GM21737 (cell line): ENCODE measurements around the gene STC2.

Source experiments
- ATAC-seq: cut with Tn5 transposase; IDR thresholded peaks from one replicate; pipeline ENCODE4 v1.9.1; 2021; ENCODE audit warnings: mild to moderate bottlenecking, moderate library complexity; ENCODE audit not compliant: unreplicated experiment

The STC2 gene

DNA sequence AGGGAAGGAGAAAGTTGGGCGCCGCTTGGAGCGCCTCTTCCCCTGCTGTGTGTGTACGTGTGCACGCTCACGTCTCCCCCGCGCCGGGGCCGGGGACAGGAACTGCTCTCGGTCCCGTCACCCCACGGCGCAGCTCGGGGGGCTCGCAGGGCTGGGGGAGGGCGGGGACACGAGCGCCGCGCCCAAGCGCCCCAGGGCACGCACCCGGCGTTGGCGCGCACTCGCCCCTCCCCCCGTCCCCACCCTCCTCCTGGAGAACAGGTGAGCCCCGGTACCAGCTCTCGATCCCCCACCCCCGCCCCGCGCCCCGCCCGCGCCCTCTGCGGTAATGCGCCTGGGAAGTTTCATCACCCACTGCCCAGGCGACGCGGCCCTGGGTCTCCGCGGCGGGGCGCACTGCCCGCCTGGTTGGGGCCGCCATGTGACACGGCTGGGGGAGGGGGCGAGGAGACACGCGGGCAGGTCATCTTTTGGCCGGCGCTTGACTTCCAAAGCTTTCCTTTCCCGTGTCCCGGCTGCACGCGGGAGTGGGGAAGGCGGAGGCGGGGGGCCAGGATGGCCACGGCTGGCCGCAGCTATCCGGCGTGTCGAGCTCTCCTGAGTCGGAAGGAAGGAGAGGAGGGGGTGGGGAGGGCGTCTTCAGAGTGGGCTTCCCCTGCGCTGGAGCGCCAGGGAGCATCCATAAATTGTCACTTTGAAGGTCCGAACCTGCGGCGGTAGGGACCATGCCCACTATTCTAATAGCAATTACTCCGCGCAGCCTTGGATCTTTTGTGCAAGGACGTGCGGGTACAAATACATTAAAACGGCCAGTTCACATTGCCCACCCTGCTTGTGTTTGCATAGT, 1.5 kb upstream of the STC2 start:
- ATAC-seq, result peak; percentile 51

DNA sequence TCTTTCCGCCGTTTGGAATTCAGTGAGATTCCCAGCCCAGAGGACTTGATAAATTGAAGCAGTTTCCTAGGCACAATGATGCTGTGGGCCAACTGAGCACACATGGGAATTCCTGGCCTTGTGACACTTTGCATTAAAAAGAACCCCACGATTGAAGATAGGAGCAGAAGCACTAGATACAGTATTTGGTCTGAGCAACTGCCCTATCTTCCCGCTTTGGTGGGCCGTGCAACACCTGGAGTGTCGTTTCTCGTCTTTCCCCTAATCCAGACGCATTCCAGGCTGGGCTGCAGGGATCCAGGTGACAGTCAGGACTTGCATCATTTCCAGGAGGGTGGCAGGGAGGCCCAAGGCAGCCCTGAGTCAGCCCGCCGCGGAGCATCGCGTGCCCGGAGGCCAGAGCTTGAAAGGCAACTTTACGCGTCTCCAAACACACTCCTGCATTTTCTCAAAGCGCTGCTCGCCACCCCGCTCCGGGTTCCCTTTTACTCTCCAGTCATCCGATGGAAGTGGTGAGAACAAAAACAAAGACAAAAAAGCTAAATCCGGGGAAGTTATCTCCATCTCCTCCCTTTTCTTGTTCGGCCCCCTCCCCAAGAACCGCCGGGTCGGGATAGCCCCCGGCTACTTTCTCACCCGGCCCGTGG, 753 bp upstream of the STC2 start:
- ATAC-seq, result no peak

DNA sequence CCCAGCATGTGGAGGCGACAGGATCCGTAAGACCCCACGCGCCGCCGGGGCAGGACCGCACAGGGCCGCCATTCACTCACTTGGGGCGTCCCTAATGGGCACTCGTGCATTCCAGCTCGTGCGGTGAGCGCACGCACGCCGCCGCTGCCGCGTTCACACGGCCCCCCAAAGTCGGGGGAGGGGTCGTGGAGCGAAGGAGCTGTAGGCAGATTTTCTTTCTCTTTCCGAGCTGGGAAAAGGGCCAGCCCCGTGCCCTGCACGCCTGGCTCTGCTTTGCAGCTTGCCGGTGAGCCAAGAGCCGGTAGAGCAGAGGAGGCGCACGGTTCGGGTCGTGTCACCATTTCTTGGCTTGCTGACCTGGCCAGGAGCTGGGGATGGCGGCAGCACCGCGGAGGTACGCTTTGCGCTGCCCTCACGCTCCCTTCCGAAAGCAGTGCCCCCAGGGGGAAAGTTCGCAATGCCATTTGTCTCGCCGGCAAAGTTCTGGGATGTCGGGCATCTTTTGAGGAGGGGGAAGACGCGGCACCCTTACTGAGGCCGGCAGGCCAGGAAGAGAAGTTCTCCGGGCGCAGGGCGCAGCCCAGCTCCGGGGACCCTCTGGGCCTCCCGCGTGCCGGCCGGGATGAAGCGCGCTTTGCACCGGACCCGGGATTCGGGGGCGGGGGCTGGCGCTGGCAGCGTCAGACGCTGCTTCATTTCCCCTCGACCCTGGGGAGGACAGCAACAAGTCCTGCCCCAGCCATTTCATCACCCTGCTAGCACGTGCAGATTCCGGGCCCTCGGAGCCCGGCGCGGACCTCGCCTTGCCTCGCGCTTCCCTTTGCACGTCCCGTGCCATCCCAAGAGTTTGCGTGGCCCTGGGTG, 898 bp downstream of the STC2 start:
- ATAC-seq, result no peak

DNA sequence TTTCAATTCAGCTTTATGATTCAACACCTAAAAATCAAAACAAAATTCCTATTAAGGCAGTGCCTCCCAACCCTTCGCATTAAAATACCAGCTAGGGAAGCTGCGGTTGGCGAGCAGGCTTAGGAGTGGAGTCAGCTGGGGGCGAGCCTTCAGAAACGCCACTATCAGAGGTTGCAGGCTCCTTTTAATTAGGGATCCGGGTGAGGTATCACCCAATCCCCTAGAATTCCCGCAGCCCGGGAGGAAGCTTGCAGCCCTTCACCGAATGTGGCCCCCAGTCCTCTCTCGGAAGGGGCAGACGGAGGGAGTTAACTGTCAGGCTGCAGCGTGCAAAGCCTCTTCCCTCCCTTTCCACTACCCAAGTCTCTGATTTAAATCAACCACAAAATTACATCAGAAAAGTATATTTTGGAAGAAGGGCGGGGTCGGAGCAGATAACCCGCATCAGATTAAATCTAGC, 1.7 kb downstream of the STC2 start:
- no peak for ATAC-seq

DNA sequence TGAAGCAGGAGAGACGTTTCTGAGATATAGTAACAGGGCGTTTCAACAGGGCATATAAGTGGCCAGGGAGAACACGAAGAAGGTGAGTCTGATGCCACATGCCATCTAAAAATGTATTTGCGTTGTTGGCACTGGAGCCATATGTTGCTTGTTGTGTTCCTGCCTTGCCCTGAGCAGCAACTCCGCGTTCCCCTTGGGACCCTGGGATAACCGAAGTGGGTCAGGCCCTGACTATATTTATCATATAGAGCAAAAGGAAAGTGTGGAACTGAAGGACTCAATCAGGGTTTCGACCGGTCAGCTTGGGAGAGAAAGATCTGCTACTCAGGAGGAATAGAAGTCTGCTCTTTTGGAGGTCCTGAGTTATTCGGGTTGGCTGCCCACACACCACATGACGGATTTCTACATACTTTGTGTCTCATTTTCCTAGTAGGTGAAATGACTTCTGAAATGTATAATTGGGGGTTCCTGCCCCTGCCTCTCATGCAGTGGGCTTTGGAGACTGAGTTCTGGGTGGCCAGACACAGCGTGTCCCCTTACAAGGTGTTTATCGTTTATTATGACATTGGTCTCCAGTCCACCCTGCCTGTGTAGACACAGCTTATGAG, 3.0 kb downstream of the STC2 start:
- ATAC-seq, result no peak

DNA sequence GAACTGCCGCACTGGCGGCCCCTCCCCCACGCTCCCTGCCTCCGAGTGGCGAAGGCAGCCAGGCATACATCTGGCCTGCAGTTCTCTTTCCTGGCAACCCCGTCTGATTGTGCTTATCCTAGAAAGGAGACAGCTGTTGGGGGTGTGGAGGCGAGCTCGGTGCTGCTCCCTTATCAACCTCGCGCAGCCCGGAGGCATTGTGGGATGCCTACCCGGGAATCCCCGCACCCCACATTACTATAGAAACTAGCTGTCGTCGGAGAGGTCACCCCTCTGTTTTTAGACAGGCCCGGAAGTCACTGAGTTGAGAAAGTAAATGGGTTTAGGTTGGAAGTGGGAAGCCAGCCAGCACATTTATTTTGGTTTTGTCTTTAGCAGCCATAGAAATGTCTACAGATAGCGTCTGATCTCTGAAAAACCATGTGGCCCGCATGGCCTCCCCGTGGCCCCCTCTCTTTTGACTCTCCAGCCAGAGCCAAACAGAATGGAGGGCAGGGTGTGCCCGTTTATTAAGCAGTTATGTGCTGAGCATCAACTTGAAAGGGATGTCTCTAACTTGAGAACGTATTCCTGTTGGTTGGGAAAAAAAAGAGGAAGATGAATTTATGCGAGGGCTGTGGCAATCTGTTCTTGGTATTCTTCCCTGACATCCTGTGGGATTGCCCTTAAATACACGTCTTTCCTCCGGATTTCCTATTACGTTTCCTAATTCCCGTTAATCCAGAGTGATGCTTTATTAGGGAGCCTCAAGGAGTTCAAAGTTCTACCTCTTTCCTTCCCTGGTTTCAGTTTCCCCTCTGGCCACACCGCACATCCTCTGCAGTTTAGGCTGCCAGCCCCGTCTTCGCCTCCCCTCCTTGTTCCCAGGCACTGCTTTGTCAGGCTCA, 3.9 kb downstream of the STC2 start:
- ATAC-seq, result no peak

DNA sequence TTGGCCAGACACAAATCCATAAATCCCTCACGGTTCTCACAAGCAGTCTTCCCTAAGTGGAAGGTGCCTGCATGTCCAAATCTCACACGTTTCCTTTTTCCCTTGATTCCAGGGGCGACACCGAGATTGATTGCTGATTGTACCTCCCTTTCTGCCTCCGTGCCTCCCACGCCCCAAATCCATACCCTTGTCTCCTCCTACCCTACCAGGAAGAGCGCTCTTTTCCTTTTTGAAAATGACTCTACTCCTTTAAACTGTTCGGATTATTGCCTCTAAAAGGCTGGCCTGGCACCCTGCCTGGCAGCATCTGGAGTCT, 4.5 kb downstream of the STC2 start:
- no peak for ATAC-seq

DNA sequence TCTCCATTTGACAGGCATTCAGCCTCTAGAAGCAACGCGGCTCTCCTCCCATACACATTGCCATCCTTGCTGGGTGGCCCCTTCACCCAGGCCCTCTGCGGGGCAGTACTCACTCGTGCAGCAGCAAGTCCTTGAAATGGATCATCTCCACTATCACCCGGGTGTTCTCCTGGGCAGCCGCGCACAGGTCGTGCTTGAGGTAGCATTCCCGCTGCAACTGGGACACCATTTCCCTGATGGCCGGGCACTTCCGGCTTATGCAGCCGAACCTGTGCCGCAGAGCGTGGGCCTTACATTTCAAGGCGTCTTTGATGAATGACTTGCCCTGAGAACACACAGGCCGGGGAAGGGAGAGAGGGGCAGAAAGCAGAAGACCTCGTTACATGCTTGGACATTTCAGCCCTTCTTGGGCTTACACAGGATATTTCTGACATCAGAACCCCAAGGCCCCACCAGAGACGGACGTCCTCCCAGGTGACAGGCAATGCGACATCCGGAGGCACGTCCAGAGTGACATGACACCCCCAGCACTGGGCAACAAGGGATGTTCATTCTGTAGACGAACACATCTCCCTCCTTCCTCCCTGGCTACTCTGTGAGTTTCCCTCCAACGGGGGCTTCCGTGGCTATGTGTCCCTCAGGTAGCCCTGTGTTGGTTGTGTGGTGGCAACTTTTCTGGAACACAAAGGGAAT, 5.0 kb downstream of the STC2 start:
- no peak for ATAC-seq

DNA sequence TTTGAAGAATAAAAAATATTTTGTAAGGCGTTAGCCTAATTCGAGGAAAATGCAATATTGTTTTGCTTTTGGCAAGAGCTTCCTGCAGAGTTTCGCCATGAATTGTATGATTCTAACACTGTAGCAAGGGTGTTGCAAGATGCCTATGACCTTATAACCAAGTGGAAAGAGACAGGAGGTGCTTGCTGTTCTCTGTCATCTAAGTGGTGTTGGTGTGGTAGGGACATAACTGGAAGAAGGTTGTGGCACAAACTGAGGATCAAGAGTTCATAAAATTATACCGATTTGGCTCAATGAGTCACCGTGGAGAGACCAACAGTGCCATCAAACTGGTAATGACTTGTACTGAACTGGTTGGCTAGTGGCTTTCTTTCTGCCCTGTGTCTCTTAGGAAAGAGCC, 6.3 kb downstream of the STC2 start:
- no peak for ATAC-seq

DNA sequence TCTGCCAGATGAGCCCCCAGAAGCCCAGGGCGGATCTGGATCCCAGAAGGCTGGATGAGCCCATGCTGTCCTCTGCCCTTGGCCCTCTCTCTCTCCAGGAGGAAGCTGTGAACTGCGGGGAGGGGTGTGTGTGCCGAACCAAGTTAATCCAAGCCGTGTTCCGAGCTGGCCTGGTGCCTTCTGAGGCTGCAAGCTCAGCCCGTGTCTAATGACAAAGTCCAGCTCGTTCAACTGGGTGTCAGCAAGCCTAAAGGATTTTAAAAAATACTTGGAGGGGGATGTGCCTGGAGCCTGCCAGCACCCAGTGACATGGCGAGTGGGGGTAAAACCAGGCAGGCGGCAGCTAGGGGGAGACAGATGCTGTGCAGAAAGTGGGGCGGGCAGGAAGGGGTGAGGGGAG, 8.0 kb downstream of the STC2 start:
- no peak for ATAC-seq

DNA sequence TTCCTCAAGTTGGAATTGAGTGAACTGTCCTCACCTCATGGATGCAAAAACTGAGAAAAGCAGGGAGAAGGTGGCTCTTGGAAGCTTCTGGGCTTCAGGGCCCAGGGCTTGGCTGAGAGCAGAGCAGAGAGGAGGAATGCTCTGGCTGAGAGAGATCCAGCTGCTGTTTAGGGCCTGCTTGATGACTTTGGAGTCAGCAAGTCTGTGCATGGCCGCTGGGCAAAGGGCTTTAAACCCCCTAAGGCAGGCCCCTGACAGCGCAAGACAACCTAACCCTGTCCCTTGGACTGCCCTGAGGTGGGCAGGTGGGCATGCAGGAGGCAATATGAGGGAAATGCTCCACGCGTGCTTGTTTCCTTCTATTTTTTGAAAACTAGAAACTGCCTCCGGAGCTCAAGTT, 8.6 kb downstream of the STC2 start:
- no peak for ATAC-seq

DNA sequence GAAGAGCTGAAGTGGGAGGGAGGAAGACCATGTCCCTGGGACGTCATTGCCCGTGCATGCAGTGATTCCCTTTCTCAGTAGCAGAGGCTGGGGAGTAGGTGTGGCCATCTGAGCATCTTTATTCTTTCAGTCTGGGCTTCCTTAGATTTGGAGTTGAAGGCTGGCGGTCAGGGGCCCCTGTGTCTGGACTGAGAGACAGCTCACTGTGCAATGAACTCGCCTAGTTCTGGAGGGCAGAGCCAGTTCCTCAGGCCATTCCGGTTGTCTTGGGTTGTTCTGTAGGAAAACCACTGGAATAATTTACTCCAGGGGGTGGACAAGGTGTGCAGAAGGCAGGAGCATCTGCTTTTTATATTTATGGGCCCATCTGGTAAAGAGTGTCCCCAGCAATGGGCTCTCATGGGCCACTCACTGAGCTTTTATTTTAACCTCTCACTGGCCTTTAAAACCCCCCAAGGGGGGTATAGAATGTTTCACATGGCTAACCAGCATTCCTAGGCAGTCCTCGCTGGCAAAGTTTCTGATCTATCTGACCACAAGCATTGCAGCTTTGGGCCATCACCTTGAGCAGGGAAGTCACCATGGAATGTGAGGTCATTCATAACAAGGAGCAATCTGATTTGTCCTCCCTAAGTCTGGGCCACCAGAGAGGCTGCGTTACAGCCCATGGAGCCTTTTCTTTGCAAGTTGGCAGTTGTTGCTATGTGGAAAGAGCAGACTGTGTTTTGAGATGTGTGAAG, 9.2 kb downstream of the STC2 start:
- ATAC-seq, result no peak

DNA sequence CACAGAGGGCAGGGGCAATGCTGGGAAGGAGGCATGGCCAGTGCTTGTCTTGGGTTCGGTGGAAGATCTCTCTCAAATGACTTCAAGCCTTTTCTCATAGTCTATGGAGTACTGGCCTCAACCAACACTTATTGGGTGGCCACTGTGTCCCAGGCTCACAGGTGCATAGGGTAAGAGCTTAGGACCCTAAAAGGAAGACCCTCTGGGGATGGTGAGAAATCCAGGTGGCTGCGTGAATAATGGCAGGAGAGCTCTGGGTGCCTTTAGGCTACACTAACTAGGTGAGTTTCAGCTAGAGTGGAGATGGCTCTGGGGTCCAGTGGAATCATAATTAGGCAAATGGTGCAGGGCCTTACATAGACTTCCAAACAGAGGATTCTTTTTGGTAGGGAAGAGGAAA, 9.9 kb downstream of the STC2 start:
- ATAC-seq, result no peak

DNA sequence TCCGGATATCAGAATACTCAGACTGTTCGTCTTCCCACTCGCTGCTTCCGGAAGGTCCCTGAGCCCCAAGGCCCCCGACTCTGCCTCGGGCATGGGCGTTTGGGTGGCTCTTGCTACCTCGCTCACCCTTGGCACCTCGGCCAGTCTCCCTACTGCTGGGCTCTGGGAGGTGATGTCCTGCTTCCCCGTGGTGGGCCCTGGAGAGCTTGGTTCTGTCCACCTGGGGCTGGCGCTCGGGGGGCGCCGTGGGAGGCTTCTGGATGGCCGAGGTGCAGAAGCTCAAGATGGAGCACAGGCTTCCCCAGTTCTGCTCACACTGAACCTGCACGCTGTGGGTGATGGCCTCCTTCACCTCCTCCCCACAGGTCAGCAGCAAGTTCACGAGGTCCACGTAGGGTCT, 10.4 kb downstream of the STC2 start:
- ATAC-seq, result no peak

DNA sequence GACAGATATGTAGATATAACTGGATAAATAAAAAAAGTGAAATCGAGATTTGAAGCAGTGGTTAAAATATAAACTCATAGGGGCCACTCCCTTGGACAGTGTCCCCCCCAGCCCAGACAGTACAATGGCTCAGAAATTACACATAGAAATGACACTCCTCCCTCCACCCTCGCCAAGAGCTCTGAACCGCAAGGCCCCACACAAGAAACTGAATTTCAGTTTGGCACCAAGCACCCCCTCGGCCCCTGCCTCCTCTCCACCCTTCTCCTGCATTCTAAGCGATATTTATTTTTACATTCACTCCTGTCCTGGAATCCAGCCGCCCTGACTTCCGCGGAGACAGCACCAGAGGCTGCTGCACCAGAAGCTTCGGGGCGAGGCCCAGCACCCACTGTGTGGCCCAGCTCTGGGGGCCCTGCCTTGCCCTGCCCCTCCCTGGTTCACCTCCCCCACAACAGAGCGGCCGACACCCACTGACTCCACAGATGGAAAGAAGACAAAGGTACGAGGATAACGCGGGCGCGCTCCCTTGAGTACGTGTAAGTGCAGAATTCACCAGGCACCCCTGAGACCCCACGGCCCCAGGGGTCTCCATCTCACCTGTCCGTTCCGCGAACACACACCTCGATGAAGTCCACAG, 11.0 kb downstream of the STC2 start:
- ATAC-seq, result no peak

DNA sequence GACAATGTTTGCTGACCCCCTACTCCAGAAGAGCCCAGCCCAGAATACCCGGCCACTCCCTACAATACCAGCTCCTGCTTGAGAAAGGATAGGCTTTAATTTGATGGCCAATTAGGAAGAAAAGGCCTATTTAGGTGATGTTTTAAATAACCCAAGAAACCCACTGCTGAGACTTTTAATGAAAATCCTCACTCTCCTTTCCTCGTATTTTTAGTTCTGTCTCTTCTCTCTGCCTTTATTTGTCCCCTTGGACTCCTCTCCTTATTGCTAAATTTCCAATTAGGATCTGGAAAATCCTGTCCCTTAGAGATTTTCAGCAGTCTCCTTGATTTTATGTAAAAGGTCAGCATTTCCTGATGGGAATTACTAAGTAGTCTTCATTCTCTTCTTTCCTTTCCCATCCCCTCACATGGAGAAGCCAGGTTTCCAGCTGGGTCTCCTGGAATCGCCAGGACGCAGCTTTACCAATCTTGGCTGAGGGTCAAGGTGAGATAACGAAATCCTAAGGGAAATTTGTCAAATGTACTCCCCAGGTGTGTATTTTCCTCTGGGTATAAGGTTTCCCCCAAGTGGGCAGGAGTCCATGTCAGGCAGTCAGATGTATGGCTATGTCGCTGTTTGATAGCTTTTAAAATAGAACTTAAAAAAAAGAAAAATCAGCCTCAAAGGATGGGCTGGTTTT, 11.7 kb downstream of the STC2 start:
- ATAC-seq, result no peak

DNA sequence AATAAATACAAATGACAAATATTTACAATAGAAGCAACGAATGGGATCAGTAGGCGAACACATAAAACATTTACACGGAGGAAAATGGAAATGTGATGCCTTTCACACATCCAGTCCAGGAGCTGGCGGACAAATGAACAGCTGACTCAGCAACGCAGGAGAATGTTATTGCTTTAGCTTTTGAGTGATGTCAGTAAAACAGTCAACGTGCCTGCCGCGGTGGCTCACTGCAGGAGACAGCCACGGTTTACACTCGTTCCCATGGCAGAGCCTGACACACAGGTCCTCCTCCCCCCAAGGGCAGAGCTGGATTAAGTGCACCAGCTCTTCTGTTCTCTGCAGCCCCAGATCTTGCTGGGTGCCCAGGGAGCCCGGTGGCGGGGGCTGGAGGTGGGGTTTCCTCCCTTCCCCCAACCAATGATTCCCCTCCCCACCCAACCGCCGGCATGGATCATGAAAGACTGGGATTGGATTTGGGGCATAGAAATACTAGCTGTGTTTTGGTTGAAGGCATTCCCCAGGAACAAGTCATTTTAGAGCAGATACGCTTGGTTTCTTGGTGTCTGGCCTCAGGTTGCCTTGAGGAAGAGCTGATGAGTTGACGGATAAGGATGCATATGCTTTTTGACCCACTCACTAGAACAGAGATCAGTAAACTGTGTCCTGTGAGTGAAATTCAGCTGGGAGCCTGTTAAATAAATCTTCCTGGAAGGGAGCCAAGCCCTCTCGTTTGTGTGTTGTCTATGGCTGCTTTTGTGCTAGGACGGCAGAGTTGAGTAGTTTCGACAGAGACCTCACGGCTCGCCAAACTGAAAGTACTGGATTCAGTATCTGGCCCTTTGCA, 12.5 kb downstream of the STC2 start:
- no peak for ATAC-seq
